ENCODE data around the gene DOK4.

Gene DOK4

GRCh38 chr16:57518922-57519321, 32.6 kb upstream of the DOK4 start:
- no peak for DNase-seq

- DNase-seq, result no peak
Observed at GRCh38 chr16:57518520-57518919, 32.2 kb upstream of the DOK4 start.

GRCh38 chr16:57517397-57518367, 31.4 kb upstream of the DOK4 start:
- no peak for DNase-seq

- no peak for DNase-seq
Observed at GRCh38 chr16:57516773-57517172, 30.5 kb upstream of the DOK4 start.

GRCh38 chr16:57516176-57516725, 30.0 kb upstream of the DOK4 start:
- DNase-seq, result peak; percentile 82

GRCh38 chr16:57514791-57515600, 28.7 kb upstream of the DOK4 start:
- no peak for DNase-seq

GRCh38 chr16:57514371-57514770, 28.1 kb upstream of the DOK4 start:
- DNase-seq, result no peak

- no peak for DNase-seq
Observed at GRCh38 chr16:57513371-57514102, 27.2 kb upstream of the DOK4 start.

GRCh38 chr16:57512296-57513001, 26.2 kb upstream of the DOK4 start:
- no peak for DNase-seq

GRCh38 chr16:57510016-57510871, 24.0 kb upstream of the DOK4 start:
- DNase-seq, result no peak

GRCh38 chr16:57509231-57509923, 23.1 kb upstream of the DOK4 start:
- DNase-seq, result no peak

- DNase-seq, result no peak
Observed at GRCh38 chr16:57508035-57508425, 21.7 kb upstream of the DOK4 start.

GRCh38 chr16:57507136-57508034, 21.1 kb upstream of the DOK4 start:
- peak; percentile 75 for DNase-seq

- DNase-seq, result no peak
Observed at GRCh38 chr16:57505169-57505568, 18.9 kb upstream of the DOK4 start.

- DNase-seq, result no peak
Observed at GRCh38 chr16:57504491-57504890, 18.2 kb upstream of the DOK4 start.

GRCh38 chr16:57504001-57504400, 17.7 kb upstream of the DOK4 start:
- DNase-seq, result peak; percentile 21

- peak; percentile 67 for DNase-seq
Observed at GRCh38 chr16:57503366-57503765, 17.1 kb upstream of the DOK4 start.

GRCh38 chr16:57502048-57502775, 15.9 kb upstream of the DOK4 start:
- DNase-seq, result no peak

GRCh38 chr16:57501492-57501891, 15.2 kb upstream of the DOK4 start:
- no peak for DNase-seq
